ENCODE data around the gene SLC22A1.
"Not testable (repeated sequence)": the region's sequence is repeated elsewhere in the genome, so short reads cannot be mapped to it uniquely, and the experiment has no call there.

The SLC22A1 gene

GRCh38 chr6:160121558-160121957, at the start of gene SLC22A1:
SLC22A1 (plus strand) TSS chr6:160121815; CDS start chr6:160121936, 121 bp downstream.
- no peak for DNase-seq (ENCODE audit: low read depth in 2 of 2)

DNA sequence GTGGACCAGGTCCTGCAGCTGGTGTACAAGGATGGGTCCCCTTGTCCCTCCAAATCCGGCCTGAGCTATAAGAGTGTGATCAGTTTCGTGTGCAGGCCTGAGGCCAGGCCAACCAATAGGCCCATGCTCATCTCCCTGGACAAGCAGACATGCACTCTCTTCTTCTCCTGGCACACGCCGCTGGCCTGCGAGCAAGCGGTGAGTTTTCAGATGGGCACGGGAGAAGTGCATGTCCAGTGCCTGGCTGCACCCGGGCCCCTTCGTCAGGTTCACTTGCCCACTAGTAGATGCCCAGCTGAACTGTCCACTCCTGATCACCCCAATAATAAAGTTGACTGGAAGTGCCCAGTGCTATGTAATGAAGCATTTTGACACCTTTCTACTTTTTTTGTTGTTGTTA, 48.3 kb upstream of the SLC22A1 start:
- no peak for DNase-seq (ENCODE audit: low read depth in 2 of 2)

DNA sequence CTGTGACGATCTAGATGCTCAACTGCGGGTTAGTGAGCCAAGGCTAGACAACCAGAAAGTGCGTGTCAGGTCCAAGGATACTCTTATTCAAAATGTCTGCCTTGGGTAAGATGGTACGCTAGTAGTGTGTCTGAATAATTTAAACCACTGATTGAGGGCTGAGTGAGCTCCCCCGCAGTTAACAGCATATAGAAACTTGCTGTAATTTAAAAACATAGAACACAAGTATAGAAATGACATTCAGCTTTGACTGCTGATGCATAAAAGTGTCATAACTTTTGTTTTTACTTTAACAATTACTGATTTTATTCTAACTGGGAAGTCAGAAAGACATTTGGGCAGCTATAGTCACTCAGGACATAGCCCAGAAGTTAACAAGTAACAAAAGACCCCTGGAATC, 45.6 kb upstream of the SLC22A1 start:
- DNase-seq (ENCODE audit: low read depth in 2 of 2): no peak

DNA sequence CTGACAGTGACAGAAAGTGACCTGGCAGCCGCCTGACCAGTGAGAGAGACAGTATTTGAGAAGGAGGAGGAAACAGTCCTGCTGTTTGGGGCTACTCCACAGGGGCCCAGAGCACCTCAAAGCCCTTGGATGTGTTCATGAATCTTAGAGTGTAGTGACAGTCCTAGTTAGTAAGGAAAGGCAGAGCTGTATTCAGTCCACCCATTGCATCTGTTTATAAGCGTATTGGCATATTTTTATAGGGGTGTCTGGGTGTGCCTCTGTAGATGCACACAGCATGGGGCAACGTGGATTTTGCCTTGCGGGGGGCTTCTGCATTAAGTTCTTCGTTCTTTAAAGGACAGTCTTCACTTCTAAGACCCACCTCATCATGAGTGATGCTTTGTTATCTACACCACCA, 44.6 kb upstream of the SLC22A1 start:
- no peak for DNase-seq (ENCODE audit: low read depth in 2 of 2)

- no peak for DNase-seq (ENCODE audit: low read depth in 2 of 2)
These were observed 44.1 kb upstream of the SLC22A1 start for GRCh38 chr6:160077526-160077925.

GRCh38 chr6:160078883-160079685, 42.5 kb upstream of the SLC22A1 start:
- DNase-seq (ENCODE audit: low read depth in 2 of 2): no peak

DNA sequence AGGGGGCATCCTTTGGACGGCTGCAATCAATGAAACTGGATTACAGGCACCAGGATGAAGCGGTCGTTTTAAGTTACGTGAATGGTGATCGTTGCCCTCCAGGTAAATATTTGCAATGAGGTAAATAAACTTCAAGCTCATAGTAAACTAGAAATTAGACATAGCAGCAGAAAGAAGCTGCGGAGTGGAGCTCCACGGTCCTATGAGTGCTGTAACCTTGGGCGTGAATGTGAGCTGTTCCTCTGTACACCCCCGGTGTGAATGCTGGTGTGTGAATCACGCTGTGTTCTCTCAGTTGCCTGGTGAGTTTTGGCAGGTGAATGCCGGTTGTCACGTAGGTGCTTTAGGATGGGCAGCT, 42.0 kb upstream of the SLC22A1 start:
- no peak for DNase-seq (ENCODE audit: low read depth in 2 of 2)

GRCh38 chr6:160080097-160080496, 41.5 kb upstream of the SLC22A1 start:
- no peak for DNase-seq (ENCODE audit: low read depth in 2 of 2)

GRCh38 chr6:160081398-160081797, 40.2 kb upstream of the SLC22A1 start:
- no peak for DNase-seq (ENCODE audit: low read depth in 2 of 2)

- no peak for DNase-seq (ENCODE audit: low read depth in 2 of 2)
These were observed 39.0 kb upstream of the SLC22A1 start for GRCh38 chr6:160082627-160083026.

DNA sequence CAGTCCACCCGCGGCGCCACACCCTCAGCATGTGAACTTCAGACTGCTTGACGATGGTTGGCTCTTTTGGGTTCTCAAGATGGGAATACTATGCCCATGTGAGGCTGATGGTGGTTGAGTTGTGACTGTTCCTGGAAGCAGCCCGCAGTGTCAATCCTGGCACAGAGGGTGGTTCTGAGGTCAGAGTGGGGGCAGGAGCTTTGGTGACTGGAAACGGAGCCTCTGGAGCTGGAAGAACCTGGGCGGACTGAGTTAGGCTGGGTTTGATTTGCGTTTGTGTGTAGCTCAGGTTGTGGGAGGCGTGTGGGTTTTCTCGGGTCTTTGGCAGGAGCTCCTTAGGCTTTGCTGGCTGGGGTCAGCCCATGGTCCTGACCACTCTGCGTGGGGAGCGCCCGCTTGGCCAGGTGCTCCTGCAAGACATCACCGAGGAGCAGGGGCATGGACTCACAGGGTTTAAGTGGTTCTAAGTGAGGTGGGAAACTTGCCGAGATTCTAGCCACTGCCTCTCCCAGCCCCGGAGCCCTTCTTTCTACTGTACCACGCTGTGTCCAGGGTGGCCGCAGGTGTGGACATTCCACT, 37.3 kb upstream of the SLC22A1 start:
- DNase-seq (ENCODE audit: low read depth in 2 of 2): no peak

GRCh38 chr6:160085226-160085625, 36.4 kb upstream of the SLC22A1 start:
- no peak for DNase-seq (ENCODE audit: low read depth in 2 of 2)

DNA sequence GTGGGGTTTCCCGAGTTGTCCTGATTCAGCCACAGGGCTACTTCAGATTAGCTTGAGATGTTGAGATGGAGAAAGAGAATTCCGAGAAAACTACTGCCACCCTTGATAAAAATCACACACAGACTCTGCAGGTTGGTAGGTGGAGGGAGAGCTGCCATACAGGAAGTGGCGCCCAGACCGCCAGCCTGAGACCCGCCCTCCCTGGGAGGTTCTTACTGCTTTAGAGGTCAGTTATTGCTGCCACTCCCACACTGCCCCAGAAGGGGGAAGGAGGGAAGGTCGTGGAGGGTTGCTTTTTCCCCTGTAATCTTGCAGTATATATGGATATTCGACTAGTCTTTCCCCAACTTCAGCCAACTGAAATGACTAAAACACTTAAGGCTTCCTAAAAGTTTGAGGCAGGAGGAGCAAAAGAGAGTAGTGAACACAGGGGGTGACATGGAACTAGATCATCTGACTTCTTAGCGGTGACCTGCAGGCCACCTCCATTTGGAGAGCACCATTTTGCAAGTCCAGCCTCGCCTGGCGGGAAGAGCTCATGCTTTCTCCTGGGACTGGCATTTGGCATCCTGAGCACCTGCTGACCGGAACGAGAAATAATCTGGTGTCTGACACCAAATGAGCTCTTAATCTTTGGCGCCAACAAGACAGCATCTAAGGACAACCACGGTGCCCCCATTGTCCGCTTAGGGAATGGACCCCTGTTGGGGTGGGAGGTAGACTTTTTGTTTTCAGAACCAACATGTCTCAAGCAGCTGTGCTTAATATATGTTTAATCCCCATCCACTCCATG, 35.7 kb upstream of the SLC22A1 start:
- DNase-seq (ENCODE audit: low read depth in 2 of 2): no peak

DNA sequence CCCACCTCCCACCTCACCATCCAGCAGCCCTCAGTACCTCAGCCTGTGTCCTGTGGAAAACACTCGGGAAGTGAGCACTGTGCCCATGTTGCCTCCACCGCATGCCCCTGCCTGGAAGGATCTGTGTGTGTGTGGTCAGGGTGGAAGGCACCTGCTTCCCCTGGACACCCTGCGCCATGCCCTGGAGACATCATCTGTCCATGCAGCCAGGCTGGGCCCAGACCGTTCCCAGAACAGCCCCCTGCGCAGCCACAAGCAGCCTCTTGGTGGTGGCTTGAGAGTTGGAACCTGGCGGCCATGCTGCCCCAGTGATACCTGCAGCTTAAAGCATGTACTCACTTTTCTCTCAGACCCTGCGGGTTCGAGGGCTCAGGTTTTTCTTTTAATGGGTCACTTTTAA, 34.9 kb upstream of the SLC22A1 start:
- DNase-seq (ENCODE audit: low read depth in 2 of 2): no peak

DNA sequence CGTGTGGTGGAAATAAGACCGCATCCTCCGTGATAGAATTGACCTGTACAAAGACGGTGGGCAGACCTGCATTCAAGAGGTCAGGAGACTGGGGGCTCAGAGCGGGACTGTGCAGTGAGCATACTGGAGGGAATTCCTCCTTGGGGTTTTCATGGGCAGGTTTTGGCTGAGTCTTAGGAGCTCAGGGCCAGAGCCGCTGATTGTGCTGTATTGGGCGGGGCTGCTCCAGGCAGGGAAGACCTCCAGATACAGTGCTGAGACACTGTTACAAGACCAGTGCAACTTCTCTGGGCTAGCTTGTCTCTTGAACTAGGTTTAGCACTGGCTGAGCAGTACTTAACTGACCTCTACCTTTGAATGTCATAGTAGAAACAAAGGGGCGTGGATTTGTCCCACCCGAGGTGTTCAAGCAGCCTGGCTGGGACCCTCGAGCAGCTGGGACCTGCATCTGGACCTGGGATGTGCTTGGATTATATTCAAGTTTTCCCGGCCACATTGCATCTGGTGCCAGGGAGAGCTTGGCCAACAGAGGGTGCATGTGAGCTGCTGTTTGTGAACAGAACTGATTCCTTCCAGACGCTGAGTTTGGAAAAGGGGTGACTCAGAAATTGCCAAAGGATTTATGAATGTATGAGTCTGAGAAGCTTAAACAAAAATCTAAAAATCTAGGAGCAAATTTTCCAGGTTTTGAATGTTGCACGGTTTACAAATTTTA, 33.4 kb upstream of the SLC22A1 start:
- DNase-seq (ENCODE audit: low read depth in 2 of 2): no peak

DNA sequence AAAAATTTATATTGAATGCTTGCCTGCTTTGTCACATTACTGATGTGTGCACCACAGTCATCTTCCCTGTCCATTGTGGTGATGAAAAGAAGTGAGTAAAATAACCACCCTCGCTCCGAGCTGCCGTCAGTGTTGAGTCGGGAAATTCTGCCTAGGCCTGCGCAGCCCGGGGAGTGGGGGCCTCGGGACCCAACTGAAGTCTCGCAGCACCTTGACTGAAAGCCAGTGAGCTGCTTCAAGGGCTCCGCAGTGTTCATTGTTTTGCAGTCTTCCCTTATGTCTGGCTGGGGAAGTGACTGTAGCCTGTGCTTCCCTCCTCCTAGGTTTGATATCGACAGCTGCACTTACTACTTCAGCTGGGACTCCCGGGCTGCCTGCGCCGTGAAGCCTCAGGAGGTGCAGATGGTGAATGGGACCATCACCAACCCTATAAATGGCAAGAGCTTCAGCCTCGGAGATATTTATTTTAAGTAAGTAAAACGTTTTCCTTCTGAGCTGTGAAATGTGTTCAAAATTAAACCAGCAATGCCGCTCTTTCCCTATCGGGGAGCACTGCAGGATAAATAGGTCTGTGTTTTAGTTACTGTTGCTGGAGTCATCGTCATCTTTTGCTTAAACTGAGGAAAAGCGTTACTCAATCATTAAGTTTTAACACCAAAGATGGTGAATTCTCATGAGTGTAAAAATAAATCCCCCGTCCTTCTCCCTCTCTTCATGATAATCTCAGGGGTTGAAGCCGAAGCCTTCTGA, 32.7 kb upstream of the SLC22A1 start:
- no peak for DNase-seq (ENCODE audit: low read depth in 2 of 2)

- no peak for DNase-seq (ENCODE audit: low read depth in 2 of 2)
These were observed 32.1 kb upstream of the SLC22A1 start for GRCh38 chr6:160089534-160089897.

DNA sequence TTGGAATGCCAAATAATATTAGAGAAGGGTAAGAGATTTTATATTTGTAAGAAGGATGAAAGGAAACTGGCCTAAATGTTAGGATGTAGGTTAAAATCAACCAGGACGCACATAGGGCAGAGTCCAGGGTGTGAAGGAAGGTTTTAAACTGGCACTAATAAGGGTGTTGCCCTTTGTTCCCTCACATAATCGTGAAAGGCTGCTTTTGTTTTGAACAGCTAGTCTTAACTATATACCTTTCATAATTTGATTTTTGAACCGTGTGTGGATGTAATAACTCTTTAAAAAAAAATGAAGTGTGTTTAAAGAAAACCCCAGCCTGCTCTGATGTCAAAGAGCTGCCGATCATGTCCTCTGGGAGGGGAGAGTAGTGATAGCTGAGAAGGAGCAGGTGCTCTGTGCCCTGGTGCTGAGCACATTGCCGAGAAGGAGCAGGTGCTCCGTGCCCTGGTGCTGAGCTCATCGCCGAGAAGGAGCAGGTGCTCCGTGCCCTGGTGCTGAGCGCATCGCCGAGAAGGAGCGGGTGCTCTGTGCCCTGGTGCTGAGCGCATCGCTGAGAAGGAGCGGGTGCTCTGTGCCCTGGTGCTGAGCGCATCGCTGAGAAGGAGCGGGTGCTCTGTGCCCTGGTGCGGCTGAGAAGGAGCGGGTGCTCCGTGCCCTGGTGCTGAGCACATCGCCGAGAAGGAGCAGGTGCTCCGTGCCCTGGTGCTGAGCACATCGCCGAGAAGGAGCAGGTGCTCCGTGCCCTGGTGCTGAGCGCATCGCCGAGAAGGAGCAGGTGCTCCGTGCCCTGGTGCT, 31.0 kb upstream of the SLC22A1 start:
- not testable (repeated sequence) for DNase-seq (ENCODE audit: low read depth in 2 of 2)

DNA sequence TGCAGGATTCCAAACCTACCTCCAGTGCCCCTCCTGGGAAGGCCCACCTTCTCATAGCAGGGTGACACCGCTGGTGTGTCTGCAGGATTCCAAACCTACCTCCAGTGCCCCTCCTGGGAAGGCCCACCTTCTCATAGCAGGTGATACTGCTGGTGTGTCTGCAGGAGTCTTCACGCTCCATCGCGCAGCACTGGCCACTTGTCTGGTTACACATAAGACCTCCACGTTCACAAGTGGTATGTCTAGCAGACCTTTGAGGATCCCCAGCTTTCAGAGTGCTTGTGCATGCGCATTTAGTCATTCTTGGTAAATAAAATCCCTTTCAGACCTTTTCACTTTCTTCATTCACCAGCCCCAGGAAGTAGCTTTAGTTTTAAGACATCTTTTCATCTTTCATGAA, 29.4 kb upstream of the SLC22A1 start:
- DNase-seq (ENCODE audit: low read depth in 2 of 2): not testable (repeated sequence)

- no peak for DNase-seq (ENCODE audit: low read depth in 2 of 2)
These were observed 29.0 kb upstream of the SLC22A1 start for GRCh38 chr6:160092602-160093001.

DNA sequence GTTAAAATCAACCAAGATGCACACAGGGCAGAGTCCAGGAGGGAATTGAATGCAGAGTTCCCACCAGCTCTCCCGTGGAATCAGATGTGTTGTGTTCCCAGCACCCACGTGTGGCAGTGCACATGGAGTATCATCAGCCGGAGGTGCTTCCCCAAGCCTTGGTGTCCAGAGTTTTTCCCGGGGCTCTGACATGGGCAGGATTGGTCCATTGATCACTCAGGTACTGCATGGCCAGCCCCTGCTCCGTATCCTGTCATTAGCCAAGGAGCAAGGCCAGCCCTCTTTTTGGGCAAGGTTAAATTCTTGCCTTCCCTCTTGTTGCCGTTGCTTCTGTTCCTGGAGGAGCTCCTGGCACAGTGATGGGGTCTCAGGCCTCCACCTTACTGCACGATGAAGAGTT, 28.6 kb upstream of the SLC22A1 start:
- DNase-seq (ENCODE audit: low read depth in 2 of 2): no peak

All from stimulated activated CD8-positive, alpha-beta memory T cell treated with anti-CD3 and anti-CD28 coated beads, Interleukin-7, amount 100 ng/mL, for 1 hour (primary cell).